ENCODE data around the gene SSH3.

- TF ChIP-seq CTCF (IDR thresholded peaks at IDR 0.05) (no peak), POLR2A (IDR thresholded peaks at IDR 0.05) (no peak)
These were observed 7.1 kb downstream of the SSH3 start for GRCh38 chr11:67310246-67311050.
